HG03103 (cell line): ENCODE data around the gene APLN.

Source experiments
- ATAC-seq: cut with Tn5 transposase; IDR thresholded peaks from one replicate; pipeline ENCODE4 v1.9.1; 2021; ENCODE audit warnings: low read depth; ENCODE audit not compliant: unreplicated experiment

The APLN gene

GRCh38 chrX:129642641-129643040 is 12.1 kb downstream of the APLN start:
- ATAC-seq = no peak

DNA sequence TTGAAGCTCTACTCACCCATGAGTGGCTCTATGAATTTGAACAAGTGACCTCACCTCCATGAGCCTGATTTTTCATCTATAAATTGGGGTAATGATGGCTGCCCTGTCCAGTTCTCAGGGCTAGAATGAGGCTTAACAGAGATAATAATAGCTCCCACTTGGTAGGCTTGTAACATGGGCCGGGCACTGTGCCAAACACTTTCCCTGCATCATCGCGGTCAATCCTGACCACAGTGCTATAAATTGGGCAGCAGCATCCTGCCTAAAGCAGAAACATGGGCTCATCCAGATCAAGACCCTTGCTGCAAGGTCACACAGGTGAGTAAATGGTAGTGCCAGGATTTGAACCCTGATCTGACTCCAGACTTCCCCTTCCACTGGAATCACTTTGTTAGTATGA is 12.8 kb downstream of the APLN start:
- no peak for ATAC-seq

DNA sequence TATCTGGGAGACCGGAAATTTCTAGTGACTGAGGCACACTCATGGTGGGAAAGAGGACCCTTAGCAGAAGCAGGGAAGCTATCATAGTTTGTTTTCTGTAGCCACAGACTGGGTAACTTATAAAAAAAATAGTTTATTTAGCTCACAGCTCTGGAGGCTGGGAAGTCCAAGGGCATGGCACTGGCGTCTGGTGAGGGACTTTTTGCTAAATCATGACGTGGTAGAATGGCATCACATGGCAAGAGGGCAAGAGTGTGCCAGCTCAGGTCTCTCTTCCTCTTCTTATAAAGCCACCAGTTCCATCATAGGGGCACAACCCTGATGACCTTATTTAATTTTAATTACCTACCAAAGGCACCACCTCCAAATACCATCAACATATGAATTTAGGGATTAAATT is 13.3 kb downstream of the APLN start:
- no peak for ATAC-seq

- ATAC-seq = no peak
Observed at GRCh38 chrX:129640737-129641136, 14.0 kb downstream of the APLN start.

DNA sequence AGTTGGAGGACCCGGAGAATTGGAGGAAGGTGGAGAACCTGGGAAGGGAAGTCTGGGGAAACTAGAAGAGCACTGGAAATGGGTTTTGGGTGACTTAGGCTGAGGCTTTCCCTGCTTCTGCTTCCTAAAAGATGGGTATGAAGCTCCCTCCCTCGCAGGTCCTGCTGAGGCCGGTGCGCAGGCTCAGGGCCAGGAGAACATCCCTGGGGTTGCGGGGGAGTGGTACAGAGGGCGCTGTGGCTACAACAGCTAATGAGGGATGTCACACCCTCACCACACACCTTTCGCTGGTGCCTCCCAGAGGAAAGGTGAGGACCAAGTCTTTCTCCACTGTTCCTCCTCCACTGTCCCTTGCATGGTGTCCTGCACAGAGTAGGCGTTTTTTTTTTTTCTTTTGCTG is 15.8 kb downstream of the APLN start:
- ATAC-seq = no peak

GRCh38 chrX:129637217-129638109 is 17.3 kb downstream of the APLN start:
- ATAC-seq = no peak

DNA sequence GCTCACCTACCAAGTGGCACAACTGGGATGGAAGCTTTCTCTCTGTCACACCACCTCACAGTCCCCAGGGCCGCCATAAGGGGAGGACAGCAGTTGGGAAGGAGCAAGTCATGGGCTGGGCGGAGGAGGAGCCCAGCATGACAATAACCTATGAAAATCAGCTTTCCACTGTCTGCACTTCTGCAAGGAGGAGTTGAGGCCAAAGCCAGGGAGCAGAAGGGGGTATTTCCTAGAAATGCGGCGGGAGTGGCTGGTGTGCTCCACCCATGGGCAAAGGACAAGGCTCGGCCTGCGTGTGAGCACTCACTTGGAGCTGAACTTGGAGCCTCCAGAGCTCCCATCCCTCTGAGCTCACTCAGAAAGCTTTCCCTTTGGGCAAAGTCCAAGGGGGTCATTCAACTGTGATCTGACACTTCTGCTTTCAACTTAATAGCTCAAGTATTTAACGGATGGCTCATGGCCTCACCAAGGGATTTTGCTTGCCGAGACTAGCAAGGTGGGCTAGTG is 18.5 kb downstream of the APLN start:
- ATAC-seq = no peak

GRCh38 chrX:129634541-129634940 is 20.2 kb downstream of the APLN start:
- ATAC-seq = no peak

DNA sequence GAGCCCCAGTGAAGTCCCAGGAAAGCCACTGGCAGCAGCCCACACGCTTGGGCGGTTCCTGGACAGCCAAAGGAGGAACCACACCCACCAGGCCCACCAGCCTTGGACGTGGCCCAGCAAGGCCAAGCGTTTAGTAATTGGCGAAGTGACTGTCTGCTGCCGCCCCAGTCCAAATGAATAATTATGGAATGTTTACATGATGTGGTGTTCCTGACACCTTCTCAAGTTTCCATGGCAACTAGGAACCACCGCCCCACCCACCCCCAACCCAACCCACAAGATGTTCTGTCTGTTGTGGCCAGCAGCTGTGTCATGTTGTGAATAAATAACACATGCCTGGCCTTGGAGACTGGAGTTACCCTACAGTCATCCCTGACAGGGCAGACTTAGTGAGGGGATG is 22.3 kb downstream of the APLN start:
- no peak for ATAC-seq

- ATAC-seq = no peak
Observed at GRCh38 chrX:129631849-129632248, 22.9 kb downstream of the APLN start.

- ATAC-seq = no peak
Observed at GRCh38 chrX:129629837-129630236, 24.9 kb downstream of the APLN start.

GRCh38 chrX:129626026-129626425 is 28.7 kb downstream of the APLN start:
- ATAC-seq = no peak

DNA sequence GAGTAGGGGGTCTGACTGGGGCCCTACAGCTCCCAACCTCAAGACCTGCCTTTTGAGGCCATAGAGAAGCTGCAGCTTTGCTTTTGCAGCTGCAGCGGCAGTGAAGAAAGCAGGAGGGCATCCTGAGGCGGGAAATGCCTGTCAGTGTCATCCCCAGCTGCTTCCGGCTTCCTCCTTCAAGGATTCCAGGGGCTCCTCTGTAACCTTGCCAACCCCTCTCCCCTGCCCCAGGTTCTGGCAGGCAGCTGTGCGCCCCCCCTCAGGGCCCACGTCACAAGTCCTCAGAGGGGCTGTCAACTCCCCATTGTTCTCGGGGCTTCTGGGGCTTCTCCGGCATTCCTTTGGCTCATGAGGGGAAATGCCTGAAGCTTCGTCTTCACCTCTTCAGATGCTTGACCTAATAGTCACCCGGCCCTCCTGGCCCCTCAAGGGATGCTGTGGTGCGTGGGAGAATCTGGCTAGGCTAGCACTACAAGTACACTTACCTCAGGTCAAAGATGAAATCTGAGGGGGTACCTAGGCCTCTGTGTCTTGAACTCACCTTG is 31.9 kb downstream of the APLN start:
- ATAC-seq = no peak

GRCh38 chrX:129618997-129619396 is 35.8 kb downstream of the APLN start:
- ATAC-seq = no peak

DNA sequence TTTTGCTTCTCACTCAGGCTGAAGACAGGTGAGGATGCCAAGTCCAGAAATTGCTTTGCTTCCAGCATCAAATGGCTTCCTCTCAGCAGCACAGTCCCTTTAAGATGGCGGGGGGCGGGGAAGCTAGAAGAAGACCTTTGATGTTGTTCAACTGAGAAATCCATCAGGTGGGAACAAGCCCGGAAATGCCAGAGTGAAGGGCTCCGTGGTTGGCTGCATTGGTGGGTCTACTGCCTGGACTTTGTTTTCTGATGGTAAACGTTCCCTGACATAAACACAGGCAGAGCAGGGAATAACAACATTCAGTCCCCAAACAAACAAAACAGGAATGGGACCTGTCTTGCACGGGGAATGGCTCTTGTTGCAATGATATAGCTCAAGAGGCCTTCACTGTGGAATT is 37.3 kb downstream of the APLN start:
- no peak for ATAC-seq

DNA sequence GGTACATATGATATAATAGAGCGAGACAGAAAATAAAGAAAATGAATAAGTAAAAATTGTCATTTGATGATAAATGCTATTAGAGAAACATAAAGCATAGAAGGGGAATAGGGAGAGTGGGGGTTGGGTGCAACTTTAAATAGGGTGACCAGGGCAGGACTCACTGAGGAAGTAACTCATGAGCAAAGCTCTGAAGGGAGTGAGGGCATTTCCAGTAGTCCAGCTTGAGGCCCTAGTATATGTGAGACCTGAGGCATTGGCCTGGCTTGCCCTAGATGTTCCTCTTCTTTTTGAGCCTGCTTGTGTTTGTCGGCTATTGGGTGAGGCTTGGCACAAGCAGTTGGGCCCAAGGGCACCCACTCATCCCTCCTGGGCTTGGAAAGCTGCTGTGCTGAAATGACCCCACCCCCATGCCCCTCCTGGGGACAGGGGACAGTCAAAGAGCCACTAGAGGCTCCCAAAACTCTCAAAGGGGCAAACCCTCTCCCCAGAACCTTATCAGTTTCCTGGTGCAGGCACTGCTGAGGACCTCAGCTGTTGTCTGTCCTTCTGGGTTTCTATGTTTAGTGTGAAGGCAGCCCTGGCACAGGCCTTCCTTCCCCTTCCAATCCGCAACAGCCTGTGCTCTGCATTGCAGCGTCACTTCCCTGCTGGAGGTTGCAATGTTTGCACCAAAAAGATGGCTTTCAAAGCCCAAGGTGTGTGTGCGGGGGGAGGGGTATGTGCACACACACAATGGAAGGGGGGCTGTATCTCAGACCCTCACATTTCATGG is 40.1 kb downstream of the APLN start:
- no peak for ATAC-seq

- no peak for ATAC-seq
Observed at GRCh38 chrX:129613596-129613995, 41.2 kb downstream of the APLN start.

DNA sequence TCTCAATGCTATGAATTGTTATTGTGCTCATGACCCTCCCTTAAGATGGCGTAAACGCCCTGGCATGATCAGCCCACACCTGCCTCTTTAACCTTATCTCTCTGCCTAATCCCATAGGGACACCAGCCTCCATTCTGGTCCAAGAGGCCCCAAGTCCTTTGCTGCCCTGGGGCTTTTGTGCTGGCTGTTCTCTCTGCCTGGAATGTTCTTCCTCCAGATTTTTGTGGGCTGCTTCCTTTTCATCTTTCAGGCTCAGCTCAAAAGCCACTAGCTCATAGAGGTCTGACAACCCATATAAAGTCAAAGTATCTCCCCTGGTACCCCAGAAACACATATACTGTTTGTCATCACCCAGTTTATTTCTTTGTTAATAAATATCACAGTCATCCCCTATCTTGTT is 42.4 kb downstream of the APLN start:
- no peak for ATAC-seq

DNA sequence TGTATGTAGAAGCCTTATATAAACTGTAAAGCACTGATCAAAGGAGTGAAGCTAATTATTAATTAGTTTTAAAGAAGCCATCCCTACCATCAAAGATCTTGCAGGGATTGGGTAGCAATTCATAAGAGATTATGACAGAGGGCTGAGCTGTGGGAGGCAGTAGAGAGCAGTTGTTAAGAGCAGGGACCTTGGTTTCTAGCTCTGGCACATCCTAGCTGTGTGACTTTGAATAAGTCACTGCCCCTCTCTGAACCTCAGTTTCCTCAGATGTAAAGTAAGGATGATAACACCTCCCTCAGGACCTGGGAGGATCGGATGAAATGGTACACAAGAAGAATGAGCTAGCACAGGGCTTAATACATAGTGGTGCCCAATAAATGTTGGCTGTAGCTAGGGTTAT is 45.4 kb downstream of the APLN start:
- ATAC-seq = no peak

DNA sequence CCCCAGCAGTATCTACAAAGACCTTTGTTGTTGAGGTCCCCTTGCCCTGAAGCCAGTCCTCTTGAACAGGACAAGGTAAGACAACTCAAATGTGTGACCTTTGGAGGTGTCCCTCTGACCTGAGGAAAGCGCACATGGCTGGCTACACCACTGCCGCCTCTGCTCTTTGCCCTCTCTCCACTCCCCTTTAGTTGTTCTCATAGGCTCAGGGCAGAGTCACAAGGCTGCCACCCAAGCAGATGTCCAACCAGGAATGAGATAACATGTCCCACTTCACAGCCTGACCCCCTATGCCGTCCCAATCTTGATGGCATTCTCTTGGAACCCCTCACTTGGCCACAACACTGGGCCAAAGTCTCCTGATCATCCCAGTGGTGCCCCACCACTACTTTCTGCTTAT is 46.3 kb downstream of the APLN start:
- ATAC-seq = no peak

- no peak for ATAC-seq
Observed at GRCh38 chrX:129606918-129607317, 47.8 kb downstream of the APLN start.
